HepG2 (cell line): ENCODE measurements around the gene CDH13. TPM values are rescaled to one million over a fixed set of nuclear protein-coding genes. Genes with fewer than 3 reads are reported as not detected.

ENCODE experiments used
- ATAC-seq: fragments of 200-7000 bp; cut with Tn5 transposase; 3 replicates; pipeline ENCODE4 v1.9.1; 2020; ENCODE audit warnings: mild to moderate bottlenecking, moderate library complexity
- BruUV-seq: library from RNA; stranded (reverse); fragments of 400-500 nt; replicated peaks from 2 replicates; lab custom pipeline; 2021; lab: Mats Ljungman, UMichigan
- CTCF ChIA-PET: fragments of 300-600 bp; formaldehyde crosslinking; extraction: SDS; loops from one replicate; lab custom pipeline; 2021; ENCODE audit warnings: low total read pairs, inconsistent platforms, low intra/inter-chr PET ratio; lab: Yijun Ruan, JAX
- POLR2A ChIA-PET: fragments of 350-600 bp; sonication (Branson Sonifier 250); formaldehyde crosslinking; loops from one replicate; lab custom pipeline; 2020; ENCODE audit warnings: antibody characterized with exemption, inconsistent platforms; lab: Yijun Ruan, JAX
- DNase-seq: peaks from one replicate; pipeline ENCODE4 v3.0.0-alpha.2; 2015; ENCODE audit warnings: low spot score
- FAIRE-seq: peaks from 3 replicates; lab custom pipeline; 2011; peaks lifted over from hg19 to GRCh38; lab: Jason Lieb, UNC
- H2AFZ ChIP-seq: one replicate; pipeline ENCODE4 v1.6.1; 2011; ENCODE audit warnings: low read length, inconsistent platforms
- H3K27ac ChIP-seq: fragments of 300-600 bp; 3 replicates; pipeline ENCODE4 v1.8.0; 2011; ENCODE audit warnings: mixed run types, mild to moderate bottlenecking, mixed read lengths, low read length, inconsistent platforms; ENCODE audit not compliant: insufficient read depth; ENCODE audit errors: extremely low read length
- H3K27me3 ChIP-seq, 2 experiments: fragments of 200-600 bp in 1 of 2; 2 replicates in 1 of 2; 3 replicates in 1 of 2; pipeline versions ENCODE4 v1.6.0 to v1.8.0; 2011; ENCODE audit warnings: low read length in 2 of 2, mild to moderate bottlenecking in 2 of 2, moderate library complexity in 2 of 2, inconsistent platforms in 1 of 2; ENCODE audit not compliant: insufficient read depth in 2 of 2, control insufficient read depth in 1 of 2
- H3K36me3 ChIP-seq, 2 experiments: fragments of 200-600 bp in 1 of 2; replicated peaks in 1 of 2; 2 replicates in 1 of 2; 3 replicates in 1 of 2; pipeline versions ENCODE4 v1.5.1 to v1.8.0; 2011; ENCODE audit warnings: low read length in 2 of 2, inconsistent platforms in 1 of 2; ENCODE audit not compliant: insufficient read depth in 2 of 2, control insufficient read depth in 1 of 2
- H3K4me1 ChIP-seq: 2 replicates; pipeline ENCODE4 v1.5.1; 2012; ENCODE audit warnings: low read length, inconsistent platforms; ENCODE audit not compliant: insufficient read depth
- H3K4me2 ChIP-seq: 2 replicates; pipeline ENCODE4 v1.6.0; 2011; ENCODE audit warnings: low read depth, low read length, inconsistent platforms
- H3K4me3 ChIP-seq, 3 experiments: fragments of 200-600 bp in 1 of 3; sonication (generic), shearing (Covaris generic) in 1 of 3; replicated peaks in 1 of 3; 2 replicates each; pipeline ENCODE4 v1.5.1; 2011 to 2016; ENCODE audit warnings: low read length in 3 of 3, inconsistent platforms in 2 of 3, low read depth in 2 of 3, mild to moderate bottlenecking in 2 of 3, control low read depth in 1 of 3, mixed read lengths in 1 of 3; ENCODE audit not compliant: insufficient read depth in 1 of 3
- H3K79me2 ChIP-seq: one replicate; pipeline ENCODE4 v1.6.1; 2011; ENCODE audit warnings: low read length, inconsistent platforms; ENCODE audit not compliant: insufficient read depth
- H3K9ac ChIP-seq: 2 replicates; pipeline ENCODE4 v1.6.0; 2011; ENCODE audit warnings: mild to moderate bottlenecking, low read depth, low read length, inconsistent platforms; ENCODE audit not compliant: insufficient read depth
- H3K9me3 ChIP-seq: 2 replicates; pipeline ENCODE4 v1.5.1; 2012; ENCODE audit warnings: mild to moderate bottlenecking, low read length
- H4K20me1 ChIP-seq: 2 replicates; pipeline ENCODE4 v1.6.0; 2011; ENCODE audit warnings: inconsistent platforms, mild to moderate bottlenecking, low read length, moderate library complexity; ENCODE audit not compliant: insufficient read depth
- GTF3A ChIP-seq: sonication (generic); formaldehyde crosslinking; conservative IDR thresholded peaks from 2 replicates; pipeline ENCODE4 v1.4.0; 2020; ENCODE audit warnings: mild to moderate bottlenecking, missing genetic modification reagents
- JARID2 ChIP-seq: sonication (generic); formaldehyde crosslinking; IDR thresholded peaks from 2 replicates; pipeline ENCODE4 v1.8.1; 2023; ENCODE audit warnings: missing genetic modification reagents, inconsistent platforms; ENCODE audit not compliant: insufficient replicate concordance
- MZF1 ChIP-seq: sonication (generic); formaldehyde crosslinking; IDR thresholded peaks from 2 replicates; pipeline ENCODE4 v1.8.1; 2023; ENCODE audit warnings: mild to moderate bottlenecking, missing genetic modification reagents, borderline replicate concordance
- NKX3-1 ChIP-seq: sonication (generic); formaldehyde crosslinking; IDR thresholded peaks from 2 replicates; pipeline ENCODE4 v1.5.0; 2020; ENCODE audit warnings: missing genetic modification reagents
- NONO ChIP-seq, 2 experiments: fragments of 450-650 bp in 1 of 2; sonication (generic) in 1 of 2; formaldehyde crosslinking in 1 of 2; IDR thresholded peaks in 1 of 2; conservative IDR thresholded peaks in 1 of 2; 2 replicates each; pipeline versions ENCODE4 v1.6.1 to v1.8.0; 2017 to 2022; ENCODE audit warnings: mild to moderate bottlenecking in 1 of 2, missing genetic modification reagents in 1 of 2, moderate library complexity in 1 of 2
- PHB2 ChIP-seq: fragments of 450-650 bp; IDR thresholded peaks from 2 replicates; pipeline ENCODE4 v1.6.1; 2018; ENCODE audit not compliant: partially characterized antibody
- PHF8 ChIP-seq: sonication (generic); formaldehyde crosslinking; IDR thresholded peaks from 2 replicates; pipeline ENCODE4 v1.5.0; 2020; ENCODE audit warnings: missing genetic modification reagents
- RFXANK ChIP-seq: IDR thresholded peaks from 2 replicates; pipeline ENCODE4 v1.6.1; 2016
- RFXAP ChIP-seq: sonication (generic); formaldehyde crosslinking; IDR thresholded peaks from 2 replicates; pipeline ENCODE4 v1.4.0; 2020; ENCODE audit warnings: missing genetic modification reagents, borderline replicate concordance
- SSRP1 ChIP-seq: IDR thresholded peaks from 2 replicates; pipeline ENCODE4 v1.6.1; 2016; ENCODE audit warnings: control low read depth
- ZBED4 ChIP-seq: sonication (generic); formaldehyde crosslinking; IDR thresholded peaks from 2 replicates; pipeline ENCODE4 v1.4.0; 2020; ENCODE audit warnings: missing genetic modification reagents, borderline replicate concordance
- ZBTB25 ChIP-seq: IDR thresholded peaks from 2 replicates; pipeline ENCODE4 v1.6.1; 2018; ENCODE audit warnings: missing genetic modification reagents
- ZNF276 ChIP-seq: sonication (generic); formaldehyde crosslinking; IDR thresholded peaks from 2 replicates; pipeline ENCODE4 v1.4.0; 2020; ENCODE audit warnings: mild to moderate bottlenecking, low read depth, missing genetic modification reagents
- ZNF414 ChIP-seq: sonication (generic); formaldehyde crosslinking; IDR thresholded peaks from 2 replicates; pipeline ENCODE4 v1.5.0; 2020; ENCODE audit warnings: missing genetic modification reagents
- ZUFSP ChIP-seq: sonication (generic); formaldehyde crosslinking; IDR thresholded peaks from 2 replicates; pipeline ENCODE4 v1.9.0; 2021; ENCODE audit warnings: missing genetic modification reagents, mild to moderate bottlenecking, borderline replicate concordance
- WGBS: methylation state at CpG from one replicate; pipeline ENCODE4 v1.1.6; 2017; ENCODE audit warnings: low lambda C conversion rate; 5-methylcytosine and 5-hydroxymethylcytosine counted together
- in situ Hi-C: cut with HindIII; loops from 2 replicates; pipeline ENCODE4 v1.10.0; 2017; ENCODE audit warnings: low pct_unique_long_range_greater_than_20kb; ENCODE audit not compliant: extremely low pct_ligation_motif_present
- intact Hi-C: fragments of 100-400 bp; cut with micrococcal nuclease; formaldehyde crosslinking; loops from one replicate; pipeline ENCODE4 v1.10.0; 2022; ENCODE audit not compliant: unreplicated experiment
- polyA plus RNA-seq, 8 experiments: library from polyadenylated mRNA; depleted of rRNA in 3 of 8; stranded (reverse) in 7 of 8; unstranded in 1 of 8; fragments of >200 nt; fragmentation: Illumina TruSeq in 4 of 8; extraction: Trizol in 4 of 8; gene quantifications; 2 replicates each; pipeline versions ENCODE4 v1.2.1 to v1.2.3, GENCODE V29; 2011 to 2016; ENCODE audit warnings: low read depth in 4 of 8, missing spikeins in 1 of 8, mixed read lengths in 1 of 8; ENCODE audit not compliant: insufficient read depth in 1 of 8
- total RNA-seq, 5 experiments: library from RNA; depleted of rRNA; stranded (reverse); fragments of >200 nt; fragmentation: Illumina TruSeq; extraction: Trizol; gene quantifications; 2 replicates each; pipeline ENCODE4 v1.2.3, GENCODE V29; 2016; ENCODE audit warnings: low read depth in 1 of 5

Gene CDH13
- total and polyA plus RNA-seq, 2 of the 13 experiments (the other 11 are each of a cell fraction or from before 2014, with no cell fraction given), result not detected

- 6% methylated on average over 5 of the region's 5 CpGs for WGBS
- FAIRE-seq (no peak), DNase-seq (no peak), ATAC-seq (no peak)
- Histone ChIP-seq H3K9ac (no peak overlapping the region), H3K27me3 (peaks cover 0 to 9% of the 10 kb centered on the region in 2 experiments; a peak in 1 of 5 replicates), H3K9me3 (no peaks in the 10 kb centered on the region), H3K79me2 (no peaks in the 10 kb centered on the region), H3K4me3 (no peak overlapping the region), H4K20me1 (no peaks in the 10 kb centered on the region), H3K4me2 (no peak overlapping the region), H3K4me1 (no peaks in the 10 kb centered on the region), H2AFZ (no peak overlapping the region), H3K36me3 (no peaks in the 10 kb centered on the region), H3K27ac (no peak overlapping the region)
- intact Hi-C loops, result no loop called here
- no TSS peak for BruUV-seq
- ChIA-PET POLR2A (no interaction called here), CTCF (no interaction called here)
- in situ Hi-C loops, result no loop called here
- TF ChIP-seq SSRP1 (CRISPR knock-in tag) (no peak), NONO (IDR thresholded peaks at IDR 0.05) (no peak), NONO (CRISPR knock-in tag; conservative IDR thresholded peaks at IDR 0.05) (no peak), JARID2 (CRISPR knock-in tag) (no peak), PHF8 (CRISPR knock-in tag) (no peak), ZNF414 (CRISPR knock-in tag) (no peak), ZUFSP (CRISPR knock-in tag) (no peak), RFXAP (CRISPR knock-in tag) (no peak), ZNF276 (CRISPR knock-in tag) (no peak), GTF3A (CRISPR knock-in tag) (no peak), MZF1 (CRISPR knock-in tag) (no peak), ZBTB25 (no peak), RFXANK (CRISPR knock-in tag) (no peak), PHB2 (no peak), NKX3-1 (CRISPR knock-in tag) (no peak), ZBED4 (CRISPR knock-in tag) (no peak)
These were observed 680.3 kb downstream of the CDH13 start for GRCh38 chr16:83306961-83307593.
